GM12865 (cell line): ENCODE results near the gene MTNR1A.
"Not testable (repeated sequence)": the region's sequence is repeated elsewhere in the genome, so short reads cannot be mapped to it uniquely, and the experiment has no call there.

Experiments
- DNase-seq: peaks from one replicate; pipeline ENCODE4 v3.0.0; 2010; ENCODE audit warnings: low read depth
- H3K4me3 ChIP-seq: 2 replicates; pipeline ENCODE4 v1.5.1; 2011; ENCODE audit warnings: mild to moderate bottlenecking, low read depth, low read length, control low read depth
- CTCF ChIP-seq: IDR thresholded peaks from 2 replicates; pipeline ENCODE4 v1.5.1; 2011; ENCODE audit warnings: low read length, control low read depth, low read depth, inconsistent platforms; ENCODE audit not compliant: insufficient read depth; ENCODE audit errors: missing control alignments

Gene MTNR1A

GRCh38 chr4:186516287-186516686 lies 39.1 kb downstream of the MTNR1A start:
- TF ChIP-seq CTCF = no peak
- no peak for DNase-seq
- no peak overlapping the region for H3K4me3 ChIP-seq

GRCh38 chr4:186514271-186514950 lies 41.0 kb downstream of the MTNR1A start:
- no peak for DNase-seq
- no peak overlapping the region for H3K4me3 ChIP-seq
- TF ChIP-seq CTCF = no peak

GRCh38 chr4:186504771-186505170 lies 50.6 kb downstream of the MTNR1A start:
- DNase-seq, H3K4me3 ChIP-seq: not testable (repeated sequence)

GRCh38 chr4:186502231-186502630 lies 53.1 kb downstream of the MTNR1A start:
- no peak for DNase-seq
- no peak for TF ChIP-seq CTCF
- no peak overlapping the region for H3K4me3 ChIP-seq

GRCh38 chr4:186501554-186501953 lies 53.8 kb downstream of the MTNR1A start:
- H3K4me3 ChIP-seq = no peak overlapping the region
- TF ChIP-seq CTCF = no peak
- DNase-seq = no peak

GRCh38 chr4:186500721-186501304 lies 54.6 kb downstream of the MTNR1A start:
- TF ChIP-seq CTCF = no peak
- no peak overlapping the region for H3K4me3 ChIP-seq
- no peak for DNase-seq

GRCh38 chr4:186499467-186499866 lies 55.9 kb downstream of the MTNR1A start:
- DNase-seq = no peak
- TF ChIP-seq CTCF = no peak
- no peak overlapping the region for H3K4me3 ChIP-seq
